Measurements from ENCODE around the gene NPTN.

- TF ChIP-seq EZH2 (IDR thresholded peaks at IDR 0.05; ENCODE audit: borderline replicate concordance, low read length), result no peak
- no peak for TF ChIP-seq CTCF (IDR thresholded peaks at IDR 0.05; ENCODE audit: low read length)
These were observed 27.3 kb downstream of the NPTN start for GRCh38 chr15:73605759-73606436.

Data from OCI-LY1 (cell line).